Activated naive CD8-positive, alpha-beta T cell treated with anti-CD3 and anti-CD28 coated beads, Interleukin-2, amount 50 U/mL, for 16 hours (primary cell): ENCODE data around the gene ARG1.

Experiments used
- DNase-seq: peaks from one replicate; pipeline ENCODE4 v3.0.0-alpha.2; 2020; ENCODE audit warnings: low read depth, low spot score

ARG1 gene

GRCh38 chr6:131581523-131581922 is 8.5 kb downstream of the ARG1 start:
- no peak for DNase-seq

- DNase-seq, result no peak
Observed at GRCh38 chr6:131586543-131586942, 13.5 kb downstream of the ARG1 start.

GRCh38 chr6:131587909-131588308 is 14.9 kb downstream of the ARG1 start:
- DNase-seq, result no peak

- no peak for DNase-seq
Observed at GRCh38 chr6:131588643-131589042, 15.6 kb downstream of the ARG1 start.

- DNase-seq, result no peak
Observed at GRCh38 chr6:131592935-131593334, 19.9 kb downstream of the ARG1 start.

- no peak for DNase-seq
Observed at GRCh38 chr6:131594074-131594473, 21.0 kb downstream of the ARG1 start.

GRCh38 chr6:131597446-131597845 is 24.4 kb downstream of the ARG1 start:
- no peak for DNase-seq

- no peak for DNase-seq
Observed at GRCh38 chr6:131600716-131601115, 27.7 kb downstream of the ARG1 start.

GRCh38 chr6:131602781-131603312 is 29.8 kb downstream of the ARG1 start:
- DNase-seq, result no peak

GRCh38 chr6:131613296-131613925 is 40.4 kb downstream of the ARG1 start:
- no peak for DNase-seq

- DNase-seq, result no peak
Observed at GRCh38 chr6:131615275-131615674, 42.2 kb downstream of the ARG1 start.

- peak; percentile 93 for DNase-seq
Observed at GRCh38 chr6:131627724-131628682, 55.0 kb downstream of the ARG1 start, which contains the start of gene MED23. Gene MED23, minus strand, starts transcription at chr6:131628242. Its CDS starts 193 bp downstream, at chr6:131628049.

GRCh38 chr6:131628726-131629125 is 55.7 kb downstream of the ARG1 start:
- no peak for DNase-seq

GRCh38 chr6:131629651-131630050 is 56.6 kb downstream of the ARG1 start:
- no peak for DNase-seq

- no peak for DNase-seq
Observed at GRCh38 chr6:131631625-131632289, 58.7 kb downstream of the ARG1 start.
